ENCODE measurements around the gene NBAS.

DNA sequence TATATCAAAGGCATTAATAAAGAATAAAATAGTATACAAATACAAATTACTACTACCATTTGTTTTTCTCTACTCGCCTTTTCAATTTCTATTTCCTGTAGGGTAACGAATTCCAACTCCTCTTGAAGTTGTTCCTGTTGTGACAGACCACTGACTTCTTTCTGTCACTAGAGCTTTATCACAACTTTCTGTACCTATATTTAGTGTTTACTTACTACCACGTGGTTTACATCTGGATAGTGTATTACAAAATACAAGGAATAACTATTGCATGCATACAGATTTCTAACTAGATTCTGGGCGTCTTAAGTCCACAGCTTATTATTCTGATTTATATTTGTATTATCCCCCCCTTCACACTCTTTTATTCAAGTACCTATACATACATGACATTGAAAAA, 22.3 kb downstream of the NBAS start:
- TF ChIP-seq, protein P1, sequence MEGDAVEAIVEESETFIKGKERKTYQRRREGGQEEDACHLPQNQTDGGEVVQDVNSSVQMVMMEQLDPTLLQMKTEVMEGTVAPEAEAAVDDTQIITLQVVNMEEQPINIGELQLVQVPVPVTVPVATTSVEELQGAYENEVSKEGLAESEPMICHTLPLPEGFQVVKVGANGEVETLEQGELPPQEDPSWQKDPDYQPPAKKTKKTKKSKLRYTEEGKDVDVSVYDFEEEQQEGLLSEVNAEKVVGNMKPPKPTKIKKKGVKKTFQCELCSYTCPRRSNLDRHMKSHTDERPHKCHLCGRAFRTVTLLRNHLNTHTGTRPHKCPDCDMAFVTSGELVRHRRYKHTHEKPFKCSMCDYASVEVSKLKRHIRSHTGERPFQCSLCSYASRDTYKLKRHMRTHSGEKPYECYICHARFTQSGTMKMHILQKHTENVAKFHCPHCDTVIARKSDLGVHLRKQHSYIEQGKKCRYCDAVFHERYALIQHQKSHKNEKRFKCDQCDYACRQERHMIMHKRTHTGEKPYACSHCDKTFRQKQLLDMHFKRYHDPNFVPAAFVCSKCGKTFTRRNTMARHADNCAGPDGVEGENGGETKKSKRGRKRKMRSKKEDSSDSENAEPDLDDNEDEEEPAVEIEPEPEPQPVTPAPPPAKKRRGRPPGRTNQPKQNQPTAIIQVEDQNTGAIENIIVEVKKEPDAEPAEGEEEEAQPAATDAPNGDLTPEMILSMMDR (IDR thresholded peaks at IDR 0.05; ENCODE audit: insufficient read depth, low read length, poor library complexity, severe bottlenecking) = no peak
- no peak for TF ChIP-seq EZH2phosphoT487 (conservative IDR thresholded peaks at IDR 0.05; ENCODE audit: low read length)

Data from SU-DHL-6 (cell line).